NCI-H1694 (cell line): ENCODE measurements around the gene PITPNM3.
"Not testable (repeated sequence)": the region's sequence is repeated elsewhere in the genome, so short reads cannot be mapped to it uniquely, and the experiment has no call there.

Experiments used
- DNase-seq: peaks from one replicate; lab custom pipeline; 2025; lab: John Stamatoyannopoulos, UW

PITPNM3 gene

DNA sequence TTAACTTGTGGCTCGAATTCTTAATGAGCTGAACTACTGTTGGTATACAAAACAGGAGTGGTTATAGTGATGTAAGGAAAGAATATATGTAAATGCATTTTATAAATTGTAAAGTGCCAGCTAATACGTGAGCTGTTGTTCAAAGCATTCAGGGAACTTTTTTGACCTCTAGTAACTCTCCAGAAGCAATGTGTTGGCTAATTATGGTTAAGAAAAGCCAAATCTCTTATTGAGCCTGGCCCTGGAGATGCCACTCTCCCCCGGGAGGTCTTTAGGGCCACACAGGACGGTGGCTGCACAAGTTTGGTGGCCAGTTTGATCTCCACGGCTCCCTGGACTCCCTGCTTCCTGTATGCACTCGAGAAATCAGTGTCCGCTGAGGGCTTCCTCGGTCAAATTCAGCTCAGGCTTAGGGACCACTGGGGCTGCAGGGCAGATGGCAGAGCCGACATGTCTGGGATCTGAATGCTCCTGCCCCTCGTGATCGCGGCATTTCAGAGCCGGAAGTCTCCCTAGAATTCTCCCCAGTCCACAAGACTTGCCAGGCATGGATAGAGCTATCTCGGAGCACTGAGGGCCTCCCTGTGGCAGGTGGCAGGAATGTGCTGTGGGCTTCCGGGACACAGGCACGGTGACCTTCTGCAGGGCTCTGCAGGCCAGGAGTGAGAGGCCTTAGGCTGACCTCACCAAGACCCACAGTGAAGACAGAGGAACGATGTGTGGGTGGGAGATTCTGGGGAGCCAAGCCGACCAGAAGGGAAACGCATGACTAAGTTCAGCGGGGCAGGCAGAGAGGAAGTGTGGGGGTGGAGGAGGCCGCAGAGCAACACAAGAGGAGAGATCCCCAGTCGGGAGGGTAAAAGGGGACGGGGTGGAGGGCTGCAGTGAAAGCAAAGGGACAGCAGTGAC, 18.6 kb upstream of the PITPNM3 start:
- no peak for DNase-seq

DNA sequence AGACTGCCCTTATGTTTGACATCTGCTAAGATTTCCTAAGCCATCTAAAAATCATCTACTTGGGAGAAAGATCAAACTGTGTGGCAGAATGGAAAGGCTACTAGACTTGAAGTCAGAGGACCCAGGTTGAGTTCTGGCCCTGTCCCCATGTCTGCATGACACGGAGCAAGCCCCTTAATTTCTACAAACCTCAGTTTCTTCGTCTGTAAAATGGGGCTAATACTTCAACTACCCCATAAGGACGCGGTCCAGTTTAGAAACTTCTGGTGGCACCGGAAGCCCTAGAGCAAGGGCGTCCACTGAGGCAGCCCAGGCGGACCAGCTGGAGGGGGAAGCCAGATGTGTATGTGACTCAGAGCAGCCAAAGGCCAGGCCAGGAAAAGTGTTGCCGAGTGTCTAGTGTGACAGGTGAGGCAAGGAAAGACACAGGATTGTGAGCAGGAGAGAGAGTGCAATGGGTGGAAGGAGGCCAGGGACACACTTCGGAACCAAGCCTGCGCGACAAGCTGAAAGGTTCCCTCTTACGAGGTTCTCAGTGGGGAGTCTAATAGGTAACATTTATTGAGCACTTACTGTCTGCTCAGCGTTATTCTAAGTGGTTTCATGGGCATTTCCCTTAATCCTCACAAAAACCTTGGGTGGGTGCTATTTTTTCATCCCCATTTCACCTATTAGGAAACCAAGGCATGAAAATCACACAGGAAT, 17.8 kb upstream of the PITPNM3 start:
- no peak for DNase-seq

DNA sequence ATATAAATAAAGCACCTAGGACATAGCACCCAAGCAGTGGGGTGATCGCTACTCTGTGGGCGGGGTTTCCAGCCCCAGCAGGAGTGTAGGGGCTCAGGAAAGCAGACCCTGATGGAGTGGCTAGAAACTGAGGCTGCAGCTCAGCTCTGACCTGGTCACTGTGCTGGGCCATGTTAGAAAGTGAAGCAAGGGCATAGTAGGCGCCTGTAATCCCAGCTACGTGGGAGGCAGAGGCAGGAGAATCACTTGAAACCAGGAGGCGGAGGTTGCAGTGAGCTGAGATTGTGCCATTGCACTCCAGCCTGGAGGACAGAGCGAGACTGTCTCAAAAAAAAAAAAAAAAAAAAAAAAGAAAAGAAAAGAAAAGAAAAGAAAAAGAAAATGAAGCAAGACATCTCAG, 17.1 kb upstream of the PITPNM3 start:
- DNase-seq = not testable (repeated sequence)

DNA sequence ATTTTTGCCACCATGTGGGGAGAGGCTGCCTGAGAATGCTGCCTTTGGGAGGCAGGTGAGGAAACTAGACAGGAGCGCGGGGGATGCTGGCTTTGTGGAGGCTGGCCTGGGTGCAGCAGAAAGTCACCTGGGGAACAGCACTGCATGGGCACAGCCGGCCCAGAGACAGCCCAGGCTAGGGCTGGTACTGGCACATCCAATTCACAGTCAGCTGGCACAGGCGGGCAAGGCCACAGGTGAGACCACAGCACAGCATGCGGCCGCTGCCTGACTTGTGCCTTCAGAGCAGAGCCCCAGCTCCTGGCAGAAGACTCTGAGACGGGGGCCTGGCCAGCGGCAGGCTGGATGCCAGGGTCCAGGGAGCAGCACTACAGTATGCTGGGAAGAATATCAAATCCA, 16.6 kb upstream of the PITPNM3 start:
- no peak for DNase-seq

DNA sequence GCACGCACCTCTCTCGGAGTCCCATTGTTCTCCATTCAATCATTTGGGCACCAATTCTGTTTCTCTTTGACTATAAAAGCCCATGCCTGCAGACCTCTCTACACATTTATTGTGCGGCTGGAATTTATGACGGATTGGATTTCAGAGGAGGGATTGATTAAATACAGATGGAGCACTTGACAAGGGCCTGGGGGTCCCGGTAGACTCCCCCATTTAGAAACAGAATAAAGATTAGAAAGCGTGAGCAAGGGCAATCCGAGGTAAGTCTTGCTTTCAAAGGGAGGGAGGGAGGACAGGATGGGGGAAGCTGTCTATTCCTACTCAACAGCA, 15.1 kb upstream of the PITPNM3 start:
- DNase-seq = no peak

DNA sequence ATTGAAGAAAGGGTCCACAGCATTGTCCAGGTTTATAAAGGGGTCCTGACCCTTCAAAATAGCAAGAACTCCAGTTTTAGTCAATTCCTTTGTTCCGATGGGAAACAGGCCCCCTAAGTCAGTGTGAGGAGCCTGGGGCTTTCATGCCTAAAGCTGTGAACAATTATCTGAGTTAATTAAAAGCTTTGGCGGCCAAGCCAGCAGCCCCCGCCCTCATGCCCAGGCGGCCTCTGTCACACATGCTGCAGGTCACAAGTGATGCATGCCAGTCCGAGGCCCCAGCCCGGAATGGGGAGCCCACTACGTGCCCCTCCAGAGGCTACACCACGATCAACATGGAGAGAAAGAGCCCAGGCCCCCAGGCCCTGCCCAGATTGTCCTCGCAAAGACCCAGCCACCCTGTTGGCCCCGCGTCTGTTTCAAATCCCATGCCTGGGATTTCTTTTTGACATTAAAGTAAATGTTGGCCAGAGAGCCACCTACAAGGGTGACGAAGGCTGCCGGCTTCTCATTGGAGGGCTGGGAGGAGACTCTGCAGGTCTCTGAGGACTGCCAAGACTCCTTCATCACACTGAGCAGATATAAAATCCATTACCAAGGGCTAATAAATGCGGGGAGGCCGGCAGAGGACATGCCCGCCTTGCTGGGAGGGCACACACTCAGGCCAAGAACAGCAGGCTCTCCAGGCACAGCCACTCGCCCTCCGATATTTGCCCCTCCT, 14.5 kb upstream of the PITPNM3 start:
- no peak for DNase-seq

DNA sequence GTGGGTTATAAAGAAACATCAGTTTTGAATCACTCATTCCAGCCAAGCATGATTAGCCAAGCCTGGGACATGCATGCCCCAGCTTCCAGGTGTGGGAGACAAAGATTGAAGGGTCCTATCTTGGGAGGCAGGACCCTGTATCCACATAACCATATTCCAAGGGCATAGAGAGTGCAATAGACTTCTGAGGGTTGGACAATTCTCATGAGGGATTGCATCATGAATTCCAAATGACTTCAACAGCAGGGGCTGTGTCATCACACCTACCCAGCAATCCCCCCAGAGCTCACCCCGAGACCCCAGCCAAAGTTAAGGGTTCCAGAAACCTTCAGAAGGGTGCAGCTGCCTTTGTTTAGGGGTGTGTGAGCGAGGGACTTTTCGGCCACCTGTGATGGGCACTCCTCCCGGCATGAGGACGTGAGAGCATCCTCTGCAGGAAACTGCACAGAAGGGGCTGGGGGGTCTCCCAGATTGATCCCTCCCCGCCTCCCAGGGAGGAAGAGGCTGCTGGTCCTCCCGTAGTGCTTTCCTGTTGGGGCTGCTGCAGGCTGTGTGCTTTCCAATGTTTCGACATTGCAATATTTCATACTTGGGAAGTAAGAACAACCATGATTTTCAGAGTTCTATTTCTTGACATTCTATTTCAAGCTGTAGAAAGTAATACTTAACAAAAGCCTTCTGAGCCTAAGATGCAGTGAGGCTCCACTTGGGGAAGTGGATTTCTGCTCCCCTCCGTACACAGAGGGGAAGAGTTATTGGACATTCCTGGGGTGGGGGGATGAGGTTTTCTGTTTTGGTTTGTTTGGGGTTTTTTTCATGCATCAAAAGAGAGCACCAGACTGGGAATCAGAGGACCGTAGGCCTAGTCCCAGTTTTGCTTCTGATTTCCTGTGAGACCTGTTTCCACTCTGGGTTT, 13.3 kb upstream of the PITPNM3 start:
- DNase-seq = no peak

DNA sequence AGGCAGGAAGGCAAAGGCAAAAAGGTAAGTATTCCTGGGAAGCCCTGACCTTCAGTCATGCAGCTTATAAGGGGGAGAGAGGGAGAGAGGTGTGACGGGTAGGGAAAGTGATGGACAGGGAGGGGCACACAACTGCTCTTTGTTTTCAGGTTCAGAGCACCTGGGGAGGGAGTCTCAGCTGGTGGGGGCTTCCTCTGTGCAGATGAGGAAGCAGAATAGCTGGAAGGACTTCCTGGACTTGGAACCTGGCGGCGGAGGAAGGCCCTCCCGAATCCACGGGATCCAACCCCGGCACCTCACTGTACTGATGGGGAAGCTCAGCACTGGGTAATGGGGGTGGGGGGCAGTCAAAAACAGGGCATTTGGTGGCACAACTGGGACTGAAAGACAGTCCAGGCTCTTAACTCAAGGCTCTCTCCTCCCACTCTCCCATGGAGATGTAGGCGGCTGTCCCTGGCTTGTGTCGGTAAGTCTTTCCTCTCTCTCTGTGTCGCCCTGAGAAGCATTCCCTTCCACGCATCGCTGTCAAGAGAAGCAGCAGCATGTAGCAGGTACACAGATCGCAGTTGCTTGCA, 11.9 kb upstream of the PITPNM3 start:
- no peak for DNase-seq

DNA sequence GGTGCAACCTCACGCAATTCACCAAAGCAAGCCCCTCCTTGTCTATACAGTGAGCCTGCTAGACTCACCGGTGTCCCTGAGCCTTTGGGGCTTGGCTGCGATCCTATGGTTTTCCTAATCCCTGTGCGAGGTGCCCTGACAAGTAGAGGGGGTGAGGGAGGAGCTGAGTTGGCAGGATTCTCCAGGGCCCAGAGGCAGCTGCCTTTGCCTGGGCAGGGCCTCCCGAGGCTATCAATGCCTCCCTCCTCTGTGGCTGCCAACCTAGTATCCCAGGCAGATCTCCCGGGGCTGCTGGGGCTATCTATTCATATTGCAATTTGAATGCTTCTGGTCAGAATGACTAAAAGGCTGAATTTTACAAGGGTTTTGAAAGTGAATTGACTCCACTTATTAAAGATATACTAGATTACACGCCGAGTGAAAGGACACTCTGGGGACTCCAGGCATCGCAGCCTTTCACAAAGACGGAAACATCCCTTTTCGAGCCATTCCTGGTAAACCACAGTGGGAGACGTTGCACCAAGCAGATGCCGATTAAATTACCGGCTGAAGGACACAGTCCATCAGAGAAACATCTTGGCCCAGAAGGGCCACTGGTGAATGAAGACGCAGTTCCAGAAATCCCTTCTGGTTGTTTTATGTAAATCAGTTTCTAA, 11.3 kb upstream of the PITPNM3 start:
- no peak for DNase-seq

DNA sequence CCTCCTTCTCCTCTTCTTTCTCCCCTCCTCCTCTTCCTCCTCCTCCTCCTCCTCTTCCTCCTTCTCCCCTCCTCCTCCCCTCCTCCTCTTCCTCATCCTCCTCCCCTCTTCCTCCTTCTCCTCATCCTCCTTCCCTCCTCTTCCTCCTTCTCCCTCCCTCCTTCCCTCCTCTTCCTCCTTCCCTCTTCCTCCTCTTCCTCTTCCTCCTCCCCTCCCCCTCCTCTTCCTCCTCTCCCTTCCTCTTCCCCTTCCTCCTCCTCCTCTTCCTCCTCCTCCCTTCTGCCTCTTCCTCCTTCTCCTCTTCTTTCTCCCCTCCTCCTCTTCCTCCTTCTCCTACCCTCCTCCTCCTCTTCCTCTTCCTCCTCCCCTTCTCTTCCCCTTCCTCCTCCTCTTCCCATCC, 5.1 kb upstream of the PITPNM3 start:
- DNase-seq = no peak

DNA sequence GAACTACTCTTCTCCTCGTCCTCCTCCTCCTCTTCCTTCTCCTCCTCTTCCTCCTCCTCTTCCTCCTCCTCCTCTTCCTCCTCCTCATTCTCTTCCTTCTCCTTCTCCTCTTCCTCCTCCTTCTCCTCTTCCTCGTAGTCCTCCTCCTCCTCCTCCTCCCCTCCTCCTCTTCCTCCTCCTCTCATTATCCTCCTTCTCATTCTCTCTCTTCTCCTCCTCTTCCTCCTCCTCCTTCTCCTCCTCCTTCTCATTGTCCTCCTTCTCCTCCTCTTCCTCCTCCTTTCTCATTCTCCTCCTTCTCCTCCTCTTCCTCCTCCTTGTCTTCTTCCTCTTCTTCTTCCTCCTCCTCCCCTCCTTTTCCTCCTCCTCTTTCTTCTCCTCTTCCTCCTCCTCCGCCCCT, 4.1 kb upstream of the PITPNM3 start:
- no peak for DNase-seq

DNA sequence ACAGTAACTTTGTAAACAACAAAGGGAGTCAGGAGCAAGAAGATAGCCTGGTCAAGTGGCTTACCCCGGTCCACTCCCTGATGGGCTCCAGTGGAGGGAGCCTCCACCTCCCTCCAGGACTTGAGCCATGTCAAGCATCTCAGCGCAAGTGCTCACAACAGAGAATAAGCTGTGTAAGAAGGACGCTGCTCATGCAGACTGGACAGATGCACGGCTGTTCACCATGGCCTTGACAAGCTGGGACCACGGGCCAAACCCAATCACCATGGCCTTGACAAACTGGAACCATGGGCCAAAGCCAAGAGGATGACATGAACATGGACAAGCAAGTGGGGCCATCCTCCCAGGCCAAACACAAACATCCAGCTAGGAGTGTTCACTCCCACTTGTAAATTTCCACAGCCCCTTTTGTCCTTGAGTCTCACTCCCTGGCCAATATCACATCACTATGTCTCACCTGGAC, 3.4 kb upstream of the PITPNM3 start:
- DNase-seq = no peak

DNA sequence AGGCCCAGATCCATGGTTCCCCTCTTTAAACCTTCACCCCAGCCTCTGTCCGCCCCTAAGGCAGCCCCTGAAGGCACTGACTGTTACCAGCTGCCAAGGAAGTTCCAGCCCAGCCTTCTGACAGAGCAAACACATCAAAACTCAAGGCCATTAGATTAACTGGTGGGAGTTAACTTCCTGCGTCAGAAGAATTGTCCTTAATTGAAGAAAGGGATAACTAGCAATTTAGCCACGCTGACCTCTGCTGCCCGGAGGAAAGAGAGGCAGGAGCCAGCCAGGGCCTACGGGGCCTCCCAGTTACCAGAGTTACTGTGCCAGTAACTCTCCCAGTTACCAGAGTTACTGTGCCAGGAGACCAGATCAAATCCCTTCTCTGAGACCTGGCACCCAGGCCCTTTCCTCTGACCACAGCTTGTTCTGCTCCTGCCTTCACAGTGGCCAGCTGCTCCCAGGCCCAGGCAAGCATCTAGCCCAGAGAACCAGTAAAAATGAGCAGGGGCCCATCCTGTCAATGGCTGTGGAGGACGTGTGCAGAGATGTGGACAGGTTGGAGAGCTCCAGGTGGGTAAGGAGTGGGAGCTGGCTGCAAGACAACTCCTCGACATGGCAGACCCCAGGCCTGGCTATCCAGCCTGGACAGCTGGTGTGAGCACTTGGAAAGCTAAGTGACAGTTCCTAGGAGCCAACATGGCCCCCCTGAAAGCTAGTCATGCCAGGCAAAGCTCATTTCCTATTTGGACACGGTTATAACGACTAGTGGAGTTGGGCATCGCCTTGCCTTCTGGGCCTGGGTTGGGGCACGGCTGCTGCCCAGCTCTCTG, 2.8 kb upstream of the PITPNM3 start:
- DNase-seq = no peak

DNA sequence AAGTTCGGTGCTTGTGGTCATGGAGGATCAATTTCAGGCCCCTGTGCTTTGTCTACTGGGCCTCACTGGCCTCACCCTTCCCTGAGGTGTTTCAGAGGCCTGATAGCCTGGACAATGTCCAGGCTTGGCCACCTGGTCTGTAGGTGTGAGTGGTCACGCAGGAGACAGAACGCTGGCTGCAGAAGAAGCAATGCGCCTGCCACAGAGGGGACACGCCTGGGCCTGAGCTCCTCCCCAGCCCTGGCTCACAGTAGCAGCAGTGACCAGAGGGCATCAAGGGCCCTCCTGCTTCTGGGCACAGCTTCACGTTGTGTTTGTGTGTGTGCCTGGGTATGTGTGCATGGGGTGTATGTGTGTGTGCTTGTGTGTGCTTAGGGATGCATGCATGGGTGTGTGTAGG, 1.9 kb upstream of the PITPNM3 start:
- no peak for DNase-seq

DNA sequence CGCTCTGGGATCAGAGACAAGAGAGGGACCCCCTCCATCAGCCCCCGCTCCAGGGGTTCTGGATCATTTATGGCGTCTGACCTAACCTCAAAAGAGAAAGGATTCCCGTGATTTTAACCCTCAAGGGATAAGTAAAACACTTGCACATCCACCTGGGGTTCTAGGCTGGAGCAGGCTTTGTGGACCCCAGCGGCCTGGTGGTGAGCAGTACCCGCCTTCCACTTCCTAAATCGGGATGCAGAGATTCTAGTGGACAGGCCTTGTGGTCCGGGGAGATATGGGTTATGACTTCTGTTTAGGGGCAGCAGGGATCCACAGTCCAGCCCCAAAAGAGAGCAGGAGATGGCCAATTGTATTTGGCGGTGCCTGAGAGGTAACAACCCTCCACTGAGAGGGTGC, 684 bp upstream of the PITPNM3 start:
- DNase-seq = no peak

DNA sequence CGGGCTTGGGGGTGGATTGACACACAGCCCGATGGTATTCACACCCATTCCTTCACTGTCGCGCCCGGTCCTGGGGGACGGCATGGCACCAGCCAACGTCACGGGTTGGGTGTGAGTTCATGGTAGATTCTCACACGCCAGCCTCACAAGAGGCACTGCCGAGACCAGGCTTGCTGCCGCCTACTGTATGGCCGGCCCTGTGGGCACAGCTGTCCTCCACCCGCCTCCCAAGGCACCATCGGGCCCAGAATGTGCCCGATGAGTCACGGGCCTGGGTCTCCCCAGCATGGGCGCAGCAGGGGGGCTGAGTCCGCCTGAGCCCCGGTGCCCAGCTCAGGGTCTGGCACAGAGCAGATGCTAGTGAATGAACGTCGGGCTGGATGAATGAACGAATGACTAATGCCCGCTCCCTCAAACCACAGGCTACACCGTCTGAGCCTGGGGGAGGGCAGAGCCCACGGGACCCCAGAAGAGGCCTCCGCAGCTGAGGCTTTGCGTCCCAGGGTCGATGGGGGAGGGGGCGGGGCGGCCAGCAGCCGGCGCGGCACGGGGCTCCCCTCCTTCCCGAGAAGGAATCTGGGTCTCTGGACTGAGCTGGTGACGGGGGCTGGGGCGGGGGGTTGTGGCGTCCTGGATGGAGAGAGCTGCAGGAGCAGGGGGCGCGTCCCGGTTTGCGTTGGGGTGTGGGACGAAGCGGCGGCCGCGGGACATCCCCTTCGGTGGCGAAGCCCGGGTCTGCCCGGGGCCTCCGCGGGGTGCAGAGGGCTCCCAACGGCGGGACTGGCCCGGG, 829 bp downstream of the PITPNM3 start:
- DNase-seq = no peak

DNA sequence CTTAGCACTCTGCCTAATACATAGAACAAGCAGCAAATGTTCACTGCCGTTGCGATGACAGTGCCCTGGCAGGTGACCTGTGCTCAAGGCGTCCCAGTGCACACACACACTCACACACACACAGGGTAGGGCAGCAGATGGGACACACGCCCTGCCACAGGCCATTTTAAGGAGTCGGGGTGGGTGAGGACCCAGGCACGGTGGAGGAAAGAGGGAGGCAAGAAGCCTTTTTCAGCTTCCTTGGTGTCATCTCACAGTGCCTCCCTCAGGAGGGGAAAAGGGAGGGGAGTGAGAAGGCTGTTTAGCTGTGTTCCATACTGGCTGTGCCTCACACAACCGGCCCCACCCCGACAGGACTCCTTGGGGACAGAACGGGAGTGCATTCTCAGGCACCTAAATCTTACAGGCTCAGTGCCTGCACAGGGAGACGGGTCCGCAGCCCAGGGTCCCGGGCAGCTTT, 1.5 kb downstream of the PITPNM3 start:
- no peak for DNase-seq

DNA sequence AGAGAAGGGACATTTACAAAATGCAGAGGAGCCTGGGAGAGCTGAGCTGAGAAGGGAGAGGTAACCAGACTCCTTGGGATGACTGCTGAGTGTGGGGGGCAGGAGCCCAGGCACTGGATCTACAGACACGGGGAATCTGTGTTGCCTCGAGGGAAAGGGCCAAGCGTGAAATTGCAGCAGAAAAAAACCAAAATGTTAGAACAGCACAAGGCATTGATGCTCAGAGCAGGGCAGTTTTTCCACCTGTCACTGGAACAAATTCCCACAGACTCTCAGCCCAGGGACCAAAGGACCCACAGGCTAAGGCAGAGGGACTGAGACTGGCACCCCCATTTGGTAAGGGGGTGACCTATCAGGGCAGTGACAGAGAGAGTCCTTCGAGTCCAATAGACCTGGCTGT, 2.0 kb downstream of the PITPNM3 start:
- DNase-seq = no peak
